ENCODE results near the gene REPS2.

The REPS2 gene

DNA sequence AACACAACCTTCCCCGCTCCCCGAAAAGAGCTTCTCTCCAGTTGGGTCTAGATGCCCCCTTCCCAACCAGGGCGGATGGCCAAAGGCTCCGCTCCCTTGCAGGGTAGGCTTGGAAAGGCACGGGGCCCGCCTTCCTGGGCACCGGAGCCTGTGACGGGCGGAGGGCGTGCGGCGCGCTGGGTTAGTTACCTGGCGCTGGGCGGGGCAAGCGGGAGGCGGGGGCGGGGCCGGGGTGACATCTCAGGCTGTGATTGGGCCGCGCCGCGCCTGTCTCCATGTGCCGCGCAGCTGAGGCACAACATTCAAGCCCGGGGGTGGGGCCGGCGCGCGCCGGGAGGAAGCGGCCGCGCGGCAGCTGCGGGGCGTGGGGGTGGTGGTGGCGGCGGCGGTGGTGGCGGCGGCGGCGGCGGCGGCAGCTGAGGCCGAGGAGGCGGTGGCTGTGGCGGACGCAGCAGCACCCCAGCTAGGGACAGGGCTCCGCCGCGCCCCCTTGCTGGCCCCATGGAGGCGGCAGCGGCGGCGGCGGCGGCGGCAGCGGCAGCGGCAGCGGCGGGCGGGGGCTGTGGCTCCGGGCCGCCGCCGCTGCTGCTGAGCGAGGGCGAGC is at the start of gene REPS2:
TSS of gene REPS2 (plus strand) at position 298 of the 604 bp plus-strand sequence. CDS start at position 502, 204 bp downstream.
- Histone ChIP-seq H3K27ac (ENCODE audit: low read length) (no peak within 1 kb of the TSS), H3K4me3 (ENCODE audit: low read length) (peak within 1 kb of the TSS; percentile 59)

GRCh38 chrX:16897445-16897844 is 49.0 kb upstream of the REPS2 start:
- no peak overlapping the region for H3K4me3 ChIP-seq (ENCODE audit: low read length)
- no peak overlapping the region for H3K9ac ChIP-seq (ENCODE audit: low read length)
- no peaks in the 10 kb centered on the region for H3K9me3 ChIP-seq (ENCODE audit: control insufficient read depth, low read depth, low read length)
- no peaks in the 10 kb centered on the region for H3K4me1 ChIP-seq (ENCODE audit: control insufficient read depth, low read depth, low read length)
- no peaks in the 10 kb centered on the region for H3K27me3 ChIP-seq (ENCODE audit: control insufficient read depth, insufficient read depth, low read length)
- H3K36me3 ChIP-seq (ENCODE audit: control insufficient read depth, low read depth, low read length), result no peaks in the 10 kb centered on the region
- H3K27ac ChIP-seq (ENCODE audit: low read length), result no peak overlapping the region

More for the DNA sequence above, at the start of gene REPS2:
- H3K36me3 ChIP-seq (ENCODE audit: control insufficient read depth, low read depth, low read length), result no peaks in the 10 kb centered on the region
- H3K9ac ChIP-seq (ENCODE audit: low read length), result no peak within 1 kb of the TSS
- H3K4me1 ChIP-seq (ENCODE audit: control insufficient read depth, low read depth, low read length), result no peaks in the 10 kb centered on the region
- H3K27me3 ChIP-seq (ENCODE audit: control insufficient read depth, insufficient read depth, low read length), result peaks cover 32% of the 10 kb centered on the region
- no peaks in the 10 kb centered on the region for H3K9me3 ChIP-seq (ENCODE audit: control insufficient read depth, low read depth, low read length)

DNA sequence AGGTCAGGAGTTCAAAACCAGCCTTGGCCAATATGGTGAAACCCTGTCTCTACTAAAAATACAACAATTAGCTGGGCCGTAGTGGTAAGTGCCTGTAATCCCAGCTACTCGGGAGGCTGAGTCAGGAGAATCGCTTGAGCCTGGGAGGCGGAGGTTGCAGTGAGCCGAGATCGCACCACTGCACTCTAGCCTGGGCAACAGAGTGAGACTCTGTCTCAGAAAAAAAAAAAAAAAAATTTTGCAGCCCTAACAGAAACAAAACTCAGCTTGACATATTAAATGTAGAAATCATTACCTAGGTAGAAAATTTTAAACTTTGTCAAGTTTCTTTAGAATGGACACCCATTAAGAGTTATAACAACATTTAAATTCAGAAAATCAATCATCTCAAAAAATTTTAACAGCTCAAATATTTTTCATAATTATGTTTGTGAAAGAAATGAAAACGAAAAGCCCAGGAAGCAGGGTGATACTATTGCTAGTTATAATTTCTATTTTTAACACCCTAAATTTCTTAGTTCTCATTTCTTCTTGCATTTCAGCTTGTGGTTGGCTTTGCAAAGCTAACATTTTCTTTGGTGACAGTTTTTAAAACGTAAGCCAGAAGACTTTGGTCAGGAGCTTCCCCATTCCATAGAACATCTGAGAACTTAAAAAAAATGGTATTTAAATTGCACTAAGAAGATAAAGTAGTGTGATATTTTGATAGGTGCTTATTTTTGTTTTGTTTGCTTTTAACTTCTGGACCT is 43.0 kb upstream of the REPS2 start:
- no peaks in the 10 kb centered on the region for H3K9me3 ChIP-seq (ENCODE audit: control insufficient read depth, low read depth, low read length)
- H3K4me1 ChIP-seq (ENCODE audit: control insufficient read depth, low read depth, low read length), result no peaks in the 10 kb centered on the region
- no peak overlapping the region for H3K4me3 ChIP-seq (ENCODE audit: low read length)
- no peak overlapping the region for H3K27ac ChIP-seq (ENCODE audit: low read length)
- H3K36me3 ChIP-seq (ENCODE audit: control insufficient read depth, low read depth, low read length), result no peaks in the 10 kb centered on the region
- H3K27me3 ChIP-seq (ENCODE audit: control insufficient read depth, insufficient read depth, low read length), result no peaks in the 10 kb centered on the region
- H3K9ac ChIP-seq (ENCODE audit: low read length), result no peak overlapping the region

DNA sequence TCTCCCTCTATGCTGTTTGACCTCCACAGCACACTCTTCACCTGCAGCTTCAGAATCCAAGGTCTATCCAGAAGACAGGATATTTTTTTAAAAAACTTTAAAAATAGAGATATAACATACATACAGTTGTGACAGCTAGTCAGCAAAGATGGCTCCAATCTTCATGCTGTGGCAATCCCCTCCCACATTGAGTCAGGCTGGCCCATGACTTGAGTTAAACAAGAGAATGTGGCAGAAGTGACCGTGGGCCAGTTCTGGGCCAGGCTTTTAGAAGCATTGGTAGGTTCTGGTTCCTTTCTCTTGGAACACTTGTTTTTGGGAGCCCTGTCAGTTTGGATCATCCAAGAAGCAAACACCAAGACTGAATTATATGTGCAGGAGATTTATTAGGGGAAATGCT is 36.1 kb upstream of the REPS2 start:
- no peak overlapping the region for H3K27ac ChIP-seq (ENCODE audit: low read length)
- H3K9ac ChIP-seq (ENCODE audit: low read length), result no peak overlapping the region
- no peak overlapping the region for H3K4me3 ChIP-seq (ENCODE audit: low read length)
- no peaks in the 10 kb centered on the region for H3K4me1 ChIP-seq (ENCODE audit: control insufficient read depth, low read depth, low read length)
- H3K9me3 ChIP-seq (ENCODE audit: control insufficient read depth, low read depth, low read length), result no peaks in the 10 kb centered on the region
- H3K36me3 ChIP-seq (ENCODE audit: control insufficient read depth, low read depth, low read length), result no peaks in the 10 kb centered on the region
- H3K27me3 ChIP-seq (ENCODE audit: control insufficient read depth, insufficient read depth, low read length), result no peaks in the 10 kb centered on the region

DNA sequence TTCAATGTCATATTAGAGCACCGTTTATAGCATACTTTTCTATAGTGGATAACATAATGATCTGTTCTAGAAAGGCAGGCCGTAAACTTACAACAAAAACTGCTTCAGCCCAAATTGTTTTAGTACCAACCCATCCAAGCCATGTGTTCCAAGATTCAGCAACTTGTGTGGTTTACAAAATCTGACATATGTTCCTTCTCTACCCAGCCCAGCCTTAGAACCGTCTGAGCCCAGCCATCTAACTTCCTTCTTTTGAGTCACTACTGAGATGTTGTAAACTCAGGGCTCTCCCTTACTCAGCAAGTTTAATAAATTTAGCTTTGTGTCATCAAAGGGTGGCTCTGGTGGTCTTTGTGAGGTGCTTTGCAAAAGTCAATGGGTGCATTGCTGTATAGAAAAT is 32.4 kb upstream of the REPS2 start:
- no peaks in the 10 kb centered on the region for H3K9me3 ChIP-seq (ENCODE audit: control insufficient read depth, low read depth, low read length)
- no peaks in the 10 kb centered on the region for H3K36me3 ChIP-seq (ENCODE audit: control insufficient read depth, low read depth, low read length)
- H3K27ac ChIP-seq (ENCODE audit: low read length), result no peak overlapping the region
- no peak overlapping the region for H3K4me3 ChIP-seq (ENCODE audit: low read length)
- H3K4me1 ChIP-seq (ENCODE audit: control insufficient read depth, low read depth, low read length), result no peaks in the 10 kb centered on the region
- H3K27me3 ChIP-seq (ENCODE audit: control insufficient read depth, insufficient read depth, low read length), result no peaks in the 10 kb centered on the region
- no peak overlapping the region for H3K9ac ChIP-seq (ENCODE audit: low read length)

- Histone ChIP-seq H3K4me1 (ENCODE audit: control insufficient read depth, low read depth, low read length) (no peaks in the 10 kb centered on the region), H3K27me3 (ENCODE audit: control insufficient read depth, insufficient read depth, low read length) (no peaks in the 10 kb centered on the region), H3K4me3 (ENCODE audit: low read length) (no peak overlapping the region), H3K9ac (ENCODE audit: low read length) (no peak overlapping the region), H3K27ac (ENCODE audit: low read length) (no peak overlapping the region), H3K9me3 (ENCODE audit: control insufficient read depth, low read depth, low read length) (no peaks in the 10 kb centered on the region), H3K36me3 (ENCODE audit: control insufficient read depth, low read depth, low read length) (no peaks in the 10 kb centered on the region)
These were observed 29.9 kb upstream of the REPS2 start for GRCh38 chrX:16916561-16916960.

DNA sequence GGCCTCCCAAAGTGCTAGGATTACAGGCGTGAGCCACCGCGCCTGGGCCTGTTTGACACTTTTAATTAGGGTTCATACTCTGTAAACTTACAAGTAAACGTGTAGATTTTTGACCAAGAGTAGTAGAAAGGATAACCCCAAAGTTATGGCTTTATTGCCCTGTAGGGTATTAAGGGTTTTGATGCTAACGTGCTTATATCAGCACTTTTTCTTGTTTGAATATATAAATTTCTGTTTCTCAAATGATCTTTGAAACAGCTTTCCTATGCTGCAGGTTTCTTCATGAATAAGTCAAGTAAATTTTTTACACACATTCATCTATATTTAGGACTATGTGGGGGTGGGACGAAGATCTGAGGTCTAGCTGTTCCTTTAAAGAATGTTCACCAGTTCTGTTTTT is 29.3 kb upstream of the REPS2 start:
- no peaks in the 10 kb centered on the region for H3K36me3 ChIP-seq (ENCODE audit: control insufficient read depth, low read depth, low read length)
- H3K9ac ChIP-seq (ENCODE audit: low read length), result no peak overlapping the region
- H3K4me3 ChIP-seq (ENCODE audit: low read length), result no peak overlapping the region
- no peaks in the 10 kb centered on the region for H3K27me3 ChIP-seq (ENCODE audit: control insufficient read depth, insufficient read depth, low read length)
- H3K27ac ChIP-seq (ENCODE audit: low read length), result no peak overlapping the region
- H3K9me3 ChIP-seq (ENCODE audit: control insufficient read depth, low read depth, low read length), result no peaks in the 10 kb centered on the region
- no peaks in the 10 kb centered on the region for H3K4me1 ChIP-seq (ENCODE audit: control insufficient read depth, low read depth, low read length)

GRCh38 chrX:16918979-16919378 is 27.5 kb upstream of the REPS2 start:
- H3K4me1 ChIP-seq (ENCODE audit: control insufficient read depth, low read depth, low read length), result peaks cover 2% of the 10 kb centered on the region
- H3K9ac ChIP-seq (ENCODE audit: low read length), result no peak overlapping the region
- H3K9me3 ChIP-seq (ENCODE audit: control insufficient read depth, low read depth, low read length), result no peaks in the 10 kb centered on the region
- H3K4me3 ChIP-seq (ENCODE audit: low read length), result no peak overlapping the region
- H3K27ac ChIP-seq (ENCODE audit: low read length), result no peak overlapping the region
- no peaks in the 10 kb centered on the region for H3K36me3 ChIP-seq (ENCODE audit: control insufficient read depth, low read depth, low read length)
- no peaks in the 10 kb centered on the region for H3K27me3 ChIP-seq (ENCODE audit: control insufficient read depth, insufficient read depth, low read length)

DNA sequence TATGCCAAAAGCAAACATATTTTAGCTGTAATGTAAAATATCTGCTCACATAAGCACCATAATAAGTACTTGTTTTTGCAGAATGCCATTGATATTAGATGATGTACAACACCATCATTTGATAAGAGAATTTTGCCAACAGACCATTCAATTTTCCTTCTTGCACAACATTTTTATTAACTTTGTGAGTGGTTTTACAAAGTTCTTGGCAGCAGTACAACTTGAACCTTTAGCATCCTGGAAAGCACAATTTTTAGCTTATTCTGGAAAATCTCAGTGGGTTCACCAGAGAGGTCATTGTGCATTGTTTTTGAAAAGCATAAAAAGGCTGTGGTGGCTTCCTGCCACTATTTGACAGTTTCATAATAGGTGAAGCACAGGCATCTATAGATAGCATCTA is 26.4 kb upstream of the REPS2 start:
- Histone ChIP-seq H3K27me3 (ENCODE audit: control insufficient read depth, insufficient read depth, low read length) (no peaks in the 10 kb centered on the region), H3K9me3 (ENCODE audit: control insufficient read depth, low read depth, low read length) (no peaks in the 10 kb centered on the region), H3K36me3 (ENCODE audit: control insufficient read depth, low read depth, low read length) (no peaks in the 10 kb centered on the region), H3K27ac (ENCODE audit: low read length) (no peak overlapping the region), H3K4me1 (ENCODE audit: control insufficient read depth, low read depth, low read length) (peaks cover 4% of the 10 kb centered on the region), H3K4me3 (ENCODE audit: low read length) (no peak overlapping the region), H3K9ac (ENCODE audit: low read length) (no peak overlapping the region)

- Histone ChIP-seq H3K27me3 (ENCODE audit: control insufficient read depth, insufficient read depth, low read length) (no peaks in the 10 kb centered on the region), H3K4me1 (ENCODE audit: control insufficient read depth, low read depth, low read length) (peaks cover 4% of the 10 kb centered on the region), H3K36me3 (ENCODE audit: control insufficient read depth, low read depth, low read length) (no peaks in the 10 kb centered on the region)
These were observed 23.3 kb upstream of the REPS2 start for GRCh38 chrX:16923157-16923556.

DNA sequence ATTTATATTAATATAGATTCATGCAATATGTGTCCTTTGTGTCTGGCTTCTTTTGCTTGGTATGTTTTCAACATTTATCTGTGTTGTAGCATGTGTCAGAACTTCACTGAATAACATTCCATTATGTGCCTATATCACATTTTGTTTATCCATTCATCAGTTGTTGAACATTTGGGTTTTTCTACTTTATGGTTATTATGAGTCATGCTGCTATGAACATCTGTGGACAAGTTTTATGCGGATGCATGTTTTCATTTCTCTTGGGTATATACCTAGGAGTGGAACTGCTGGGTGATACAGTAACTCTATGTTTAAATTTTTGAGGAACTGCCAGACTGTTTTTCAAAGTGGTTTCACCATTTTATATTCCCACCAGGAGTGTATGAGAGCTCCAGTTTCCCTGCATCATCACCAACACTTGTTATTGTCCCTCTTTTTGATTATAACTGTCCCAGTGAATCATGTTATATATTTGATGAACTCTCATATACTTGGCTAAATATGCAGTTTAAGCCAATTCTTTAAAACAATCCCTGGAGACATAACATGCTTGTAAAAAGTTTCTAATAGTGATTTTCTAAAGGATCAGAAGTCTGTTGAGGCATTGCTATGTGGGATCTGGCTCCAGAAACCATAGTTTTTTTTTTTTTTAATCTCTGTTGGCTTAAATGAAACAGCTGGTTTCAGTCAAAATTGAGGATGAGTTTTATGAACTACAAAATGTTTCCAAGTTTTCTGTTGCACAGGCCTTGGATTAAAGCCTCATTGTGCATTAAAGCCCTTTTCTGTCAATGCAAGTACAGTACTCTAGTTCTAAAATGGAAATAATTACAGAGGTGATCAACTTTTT is 21.6 kb upstream of the REPS2 start:
- Histone ChIP-seq H3K36me3 (ENCODE audit: control insufficient read depth, low read depth, low read length) (no peaks in the 10 kb centered on the region), H3K27me3 (ENCODE audit: control insufficient read depth, insufficient read depth, low read length) (no peaks in the 10 kb centered on the region), H3K4me3 (ENCODE audit: low read length) (no peak overlapping the region), H3K9me3 (ENCODE audit: control insufficient read depth, low read depth, low read length) (no peaks in the 10 kb centered on the region), H3K9ac (ENCODE audit: low read length) (no peak overlapping the region), H3K27ac (ENCODE audit: low read length) (no peak overlapping the region), H3K4me1 (ENCODE audit: control insufficient read depth, low read depth, low read length) (peaks cover 6% of the 10 kb centered on the region)

More at GRCh38 chrX:16923157-16923556, 23.3 kb upstream of the REPS2 start:
- Histone ChIP-seq H3K27ac (ENCODE audit: low read length) (no peak overlapping the region), H3K9ac (ENCODE audit: low read length) (no peak overlapping the region), H3K9me3 (ENCODE audit: control insufficient read depth, low read depth, low read length) (no peaks in the 10 kb centered on the region), H3K4me3 (ENCODE audit: low read length) (no peak overlapping the region)

Measured in iPS-18a (cell line).